DMS79 (cell line): ENCODE results near the gene OSTM1.
"Not testable (repeated sequence)": the region's sequence is repeated elsewhere in the genome, so short reads cannot be mapped to it uniquely, and the experiment has no call there.

Experiments used
- DNase-seq: peaks from one replicate; lab custom pipeline; 2025; lab: John Stamatoyannopoulos, UW

The OSTM1 gene

DNA sequence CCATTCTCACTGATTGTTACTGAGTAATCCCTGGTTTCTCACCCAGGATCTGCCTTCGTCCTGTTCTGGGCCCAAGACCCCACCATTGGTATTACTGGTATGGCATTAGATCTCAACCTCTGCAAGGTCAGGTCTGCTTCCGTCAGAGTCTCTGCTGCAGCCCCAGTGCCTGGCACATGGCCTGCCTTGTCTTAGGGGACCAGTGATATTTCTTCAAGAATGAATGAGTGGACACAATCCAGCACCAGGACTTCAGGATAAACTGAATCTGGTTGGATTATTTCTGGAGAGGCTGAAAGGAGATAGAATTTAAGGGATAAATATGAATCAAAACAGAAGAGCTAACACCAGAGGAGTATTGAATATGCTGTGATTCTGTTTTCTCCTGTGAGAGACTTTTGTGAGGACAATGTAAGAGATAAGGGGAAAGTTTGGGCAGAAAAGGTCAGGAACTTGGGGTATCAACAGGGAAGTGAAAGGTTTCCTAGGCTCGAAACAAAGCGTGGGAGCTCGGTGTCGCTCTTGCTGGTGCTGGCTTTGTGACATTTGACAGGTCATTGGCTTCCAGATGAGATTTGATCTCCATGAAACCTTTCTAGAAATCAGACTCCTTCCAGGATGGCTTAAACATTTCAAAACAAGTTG, 53.9 kb downstream of the OSTM1 start:
- DNase-seq, result no peak

DNA sequence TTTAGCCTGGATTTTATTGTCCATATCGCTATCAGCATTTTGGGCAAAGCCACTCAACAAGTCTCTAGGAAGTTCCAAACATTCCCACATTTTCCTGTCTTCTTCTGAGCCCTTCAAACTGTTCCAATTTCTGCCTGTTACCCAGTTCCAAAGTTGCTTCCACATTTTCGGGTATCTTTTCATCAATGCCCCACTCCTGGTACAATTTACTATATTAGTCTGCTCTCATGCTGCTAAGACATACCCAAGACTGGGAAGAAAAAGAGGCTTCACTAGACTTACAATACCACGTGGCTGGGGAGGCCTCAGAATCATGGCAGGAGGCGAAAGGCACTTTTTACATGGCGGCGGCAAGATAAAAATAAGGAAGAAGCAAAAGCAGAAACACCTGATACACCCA, 58.3 kb downstream of the OSTM1 start:
- DNase-seq, result not testable (repeated sequence)

DNA sequence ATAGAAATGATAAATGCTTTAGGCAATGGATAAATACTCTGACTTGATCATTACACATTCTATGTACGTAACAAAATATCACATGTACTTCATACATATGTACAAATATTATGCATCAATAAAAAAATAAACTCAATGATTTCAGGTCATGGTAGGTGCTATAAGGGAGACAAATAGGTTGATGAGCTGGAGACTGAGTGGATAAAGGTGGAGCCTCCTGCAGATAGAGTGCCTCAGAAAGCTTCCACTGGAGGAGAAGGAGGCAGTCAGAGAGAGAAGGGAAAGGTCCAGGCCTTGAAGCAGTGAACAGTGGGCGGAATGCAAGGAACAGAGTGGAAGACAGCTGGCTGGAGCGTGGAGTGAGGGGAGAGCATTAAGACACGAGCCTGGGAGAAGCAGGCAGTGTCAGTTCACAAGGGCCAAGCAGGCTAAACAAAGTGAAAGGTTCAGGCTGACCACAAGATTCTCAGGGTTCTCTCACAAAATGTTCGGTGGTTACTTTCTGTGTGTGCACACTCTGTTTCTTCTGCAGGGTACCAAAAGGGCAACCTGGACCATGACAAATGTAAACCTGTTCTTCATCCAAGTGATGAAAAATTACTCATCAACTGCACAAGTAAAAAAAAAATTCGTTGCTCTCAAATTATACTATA, 60.6 kb downstream of the OSTM1 start:
- DNase-seq, result no peak

DNA sequence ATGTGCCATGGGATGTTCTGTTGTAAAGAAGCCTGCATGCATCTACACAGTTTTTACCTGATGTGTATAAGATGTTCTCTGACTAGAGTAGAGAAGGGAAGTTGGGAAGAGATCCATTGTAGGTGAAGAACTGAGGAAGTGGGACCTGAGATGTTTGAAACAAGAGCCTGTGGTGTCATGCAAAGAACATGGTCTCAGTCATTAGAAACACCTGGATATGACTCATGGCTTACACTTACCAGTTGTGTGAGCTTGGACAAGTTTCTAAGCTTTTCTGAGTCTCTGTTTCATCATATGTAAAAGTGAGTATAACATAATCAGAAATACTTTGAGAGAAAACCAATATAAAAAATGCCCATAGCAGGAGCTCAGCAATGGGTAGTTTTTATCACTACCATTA, 64.6 kb downstream of the OSTM1 start:
- DNase-seq, result no peak

DNA sequence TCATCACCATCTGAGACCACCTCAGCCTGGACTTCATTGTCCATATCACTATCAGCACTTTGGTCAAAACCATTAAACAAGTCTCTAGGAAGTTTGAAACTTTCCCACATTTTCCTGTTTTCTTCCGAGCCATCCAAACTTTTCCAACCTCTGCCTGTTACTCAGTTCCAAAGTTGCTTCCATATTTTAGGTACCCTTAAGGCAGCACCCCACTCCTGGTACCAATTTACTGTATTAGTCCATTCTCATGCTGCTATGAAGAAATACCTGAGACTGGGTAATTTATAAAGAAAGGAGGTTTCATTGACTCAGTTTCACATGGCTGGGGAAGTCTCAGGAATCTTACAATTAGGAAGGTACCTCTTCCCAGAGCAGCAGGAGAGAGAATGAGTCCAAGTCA, 65.3 kb downstream of the OSTM1 start:
- DNase-seq, result not testable (repeated sequence)

DNA sequence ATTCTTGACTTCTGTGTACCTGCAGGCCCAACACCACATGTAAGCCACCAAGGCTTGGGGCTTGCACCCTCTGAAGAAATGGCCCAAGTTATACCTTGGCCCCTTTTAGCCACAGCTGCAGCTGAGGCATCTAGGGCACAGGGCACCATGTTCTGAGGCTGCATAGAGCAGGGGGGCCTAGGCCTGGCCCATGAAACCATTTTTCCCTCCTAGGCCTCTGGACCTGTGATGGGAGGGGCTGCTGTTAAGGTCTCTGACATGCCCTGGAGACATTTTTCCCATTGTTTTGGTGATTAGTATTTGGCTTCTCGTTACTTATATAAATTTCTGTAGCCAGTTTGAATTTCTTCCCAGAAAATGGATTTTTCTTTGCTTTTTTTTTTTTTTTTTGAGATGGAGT, 66.2 kb downstream of the OSTM1 start:
- DNase-seq, result no peak

DNA sequence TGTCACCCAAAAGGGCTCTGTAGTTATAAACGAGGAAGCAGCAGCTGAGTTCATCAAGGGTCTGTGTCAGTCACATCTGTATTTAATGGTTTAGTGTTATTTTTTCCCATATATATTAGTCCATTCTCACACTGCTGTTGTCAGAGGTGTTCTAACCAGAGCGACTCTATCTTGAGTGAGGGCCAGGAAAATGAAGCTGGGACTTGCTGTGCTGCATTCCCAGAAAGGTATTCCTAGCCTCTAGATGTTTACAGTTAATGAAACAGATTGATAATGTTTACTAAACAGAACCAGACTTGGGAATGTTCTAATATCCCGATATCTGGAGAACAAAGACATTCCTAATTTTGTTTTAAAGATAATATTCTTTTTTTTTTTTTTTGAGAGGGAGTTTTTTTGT, 68.6 kb downstream of the OSTM1 start:
- no peak for DNase-seq

DNA sequence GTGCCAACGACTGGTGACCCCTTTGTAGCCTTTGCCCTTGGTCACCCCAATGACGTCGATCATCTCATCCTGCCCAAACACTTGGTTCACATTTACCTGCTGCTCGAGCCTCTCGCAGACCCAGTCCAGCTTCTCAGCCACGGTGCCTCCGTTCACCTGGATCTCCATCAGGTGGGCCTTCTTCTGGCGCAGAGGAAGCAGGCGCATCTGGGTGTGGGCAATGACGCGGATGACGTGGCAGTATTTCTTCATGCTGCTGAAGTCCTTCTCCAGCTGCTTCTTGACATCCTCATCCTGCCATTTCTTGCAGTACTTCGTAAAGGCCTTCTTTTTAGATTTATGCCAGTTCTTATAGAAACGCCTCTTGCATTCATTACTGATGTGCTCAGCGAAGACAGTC, 69.7 kb downstream of the OSTM1 start:
- DNase-seq, result no peak

DNA sequence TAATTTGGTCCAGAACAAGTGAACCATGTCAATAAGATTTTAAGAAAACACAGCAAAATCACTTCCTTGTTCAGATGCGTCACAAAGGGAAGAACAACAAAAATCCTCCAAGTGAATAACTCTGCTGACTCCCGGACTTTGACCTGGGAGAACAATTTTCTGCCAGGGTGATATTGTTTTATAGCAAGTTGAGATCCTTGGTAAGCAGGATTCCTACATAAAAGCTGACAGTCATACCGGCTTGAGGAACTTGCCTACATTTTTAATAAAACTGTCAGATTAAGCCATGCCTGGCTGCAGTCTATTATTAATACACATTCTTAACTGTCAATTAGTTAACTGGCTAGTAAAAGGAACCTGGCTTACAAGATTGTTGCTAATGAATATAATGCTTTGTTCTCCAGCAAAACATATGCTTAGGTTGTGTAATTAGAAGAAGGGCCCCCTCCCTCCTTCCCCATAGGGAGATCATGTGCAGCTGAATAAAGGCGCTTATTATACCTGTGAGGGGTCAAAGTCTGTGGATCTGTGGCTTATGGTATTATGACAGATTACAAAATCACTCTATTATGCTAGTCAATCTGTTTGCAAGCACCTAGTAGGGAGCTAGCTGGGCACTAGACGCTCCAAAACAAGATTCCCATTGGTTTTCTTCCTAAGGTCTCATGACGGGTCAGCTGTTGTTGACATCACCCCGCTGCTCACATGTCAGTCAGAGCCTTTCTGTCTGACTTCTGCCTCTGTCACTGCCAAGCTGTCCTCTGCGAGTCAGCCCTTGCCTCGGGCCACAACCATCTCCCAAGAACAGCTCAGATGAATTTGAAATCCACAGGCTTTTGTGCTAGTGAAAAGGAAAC, 71.9 kb downstream of the OSTM1 start:
- no peak for DNase-seq

DNA sequence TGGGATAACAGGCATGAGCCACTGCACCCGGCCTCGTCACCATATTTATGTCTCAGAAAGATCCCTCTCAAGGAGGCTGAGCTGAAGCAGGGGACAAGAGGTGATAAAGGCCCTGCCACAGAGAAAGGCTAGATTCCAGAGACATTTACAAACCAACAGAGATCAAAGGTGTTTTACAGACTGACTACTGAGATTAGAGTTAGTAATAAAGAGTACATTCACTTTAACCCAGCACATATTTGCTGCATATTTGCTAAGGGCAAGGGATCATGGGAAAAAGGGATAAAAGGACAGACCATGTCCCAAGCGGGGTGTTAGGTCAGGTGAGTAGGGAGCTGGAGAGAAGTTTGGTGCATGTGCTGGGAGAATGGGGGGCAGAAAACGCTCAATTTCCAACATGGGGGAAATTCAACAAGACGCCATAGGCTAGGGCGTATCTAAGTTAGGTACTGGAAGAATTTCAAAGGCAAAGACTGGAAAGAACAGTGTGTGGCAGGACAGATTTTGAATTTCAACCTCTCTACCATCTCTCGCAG, 72.8 kb downstream of the OSTM1 start:
- DNase-seq, result no peak

DNA sequence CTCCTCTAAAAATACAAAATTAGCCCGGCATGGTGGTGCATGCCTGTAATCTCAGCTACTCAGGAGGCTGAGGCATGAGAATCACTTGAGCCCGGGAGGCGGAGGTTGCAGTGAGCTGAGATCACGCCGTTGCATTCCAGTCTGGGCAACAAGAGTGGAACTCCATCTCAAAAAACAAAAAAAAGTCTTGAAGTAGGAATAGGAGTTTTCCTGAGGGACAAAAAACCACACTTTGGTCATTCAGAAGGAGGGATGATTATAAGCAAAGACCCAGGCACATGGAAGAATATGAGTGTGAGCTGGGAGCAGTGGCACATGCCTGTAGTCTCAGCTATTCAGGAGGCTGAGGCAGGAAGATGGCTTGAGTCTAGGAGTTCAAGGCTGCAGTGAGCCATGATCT, 74.3 kb downstream of the OSTM1 start:
- not testable (repeated sequence) for DNase-seq

DNA sequence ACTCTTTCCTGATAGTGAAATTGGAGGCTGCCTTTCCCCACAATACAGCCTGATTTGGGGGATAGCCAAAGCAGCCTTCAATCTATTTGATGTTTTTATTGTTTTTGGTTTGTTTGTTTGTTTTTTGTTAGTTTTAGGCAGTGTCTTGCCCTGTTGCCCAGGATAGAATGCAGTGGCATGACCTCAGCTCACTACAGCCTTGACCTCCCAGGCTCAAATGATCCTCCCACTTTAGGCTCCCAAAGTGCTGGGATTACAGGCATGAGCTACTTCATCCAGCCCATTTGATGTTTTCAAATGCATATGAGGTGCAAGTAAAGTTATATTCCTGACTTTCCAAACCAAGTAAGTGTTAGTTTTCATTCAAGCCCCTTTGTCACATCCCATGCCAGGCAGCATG, 75.2 kb downstream of the OSTM1 start:
- DNase-seq, result no peak

DNA sequence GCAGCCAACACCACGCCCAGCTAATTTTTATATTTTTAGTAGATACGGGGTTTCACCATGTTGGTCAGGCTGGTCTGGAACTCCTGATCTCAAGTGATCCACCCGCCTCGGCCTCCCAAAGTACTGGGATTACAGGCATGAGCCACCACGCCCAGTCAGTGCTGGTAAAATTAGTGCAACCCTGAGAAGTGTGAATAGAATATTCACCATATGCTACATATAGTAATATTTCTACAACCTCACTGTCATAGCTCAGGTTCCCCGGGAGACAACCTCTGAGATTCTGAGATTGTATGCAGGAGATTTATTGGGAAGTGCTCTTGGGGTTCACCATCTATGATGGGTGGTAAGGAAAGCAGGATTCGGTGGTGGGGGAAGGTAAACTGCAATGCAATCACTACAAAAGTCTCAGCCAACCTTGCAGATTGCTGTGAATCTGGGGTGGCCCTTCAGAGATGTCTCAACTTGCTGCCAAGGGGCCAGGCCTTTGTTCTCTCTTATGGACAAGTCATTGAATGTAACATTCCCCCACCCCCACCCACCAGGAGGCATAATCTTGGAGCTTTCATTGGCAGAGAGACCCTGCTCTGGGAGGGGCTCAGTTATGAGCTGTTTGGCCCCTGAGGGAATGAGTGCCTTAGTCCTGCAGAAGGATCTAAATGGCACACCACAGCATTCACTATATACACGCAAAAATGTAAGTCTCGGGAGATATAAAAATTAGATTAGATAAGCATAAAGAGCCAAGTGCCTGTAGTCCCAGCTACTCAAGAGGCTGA, 82.6 kb downstream of the OSTM1 start:
- no peak for DNase-seq
